Uterus (tissue), 4 donors: ENCODE results near the gene DOCK4. TPM values are rescaled to one million over a fixed set of nuclear protein-coding genes. Genes with fewer than 3 reads are reported as not detected.

Source experiments
- DNase-seq, 2 donors: peaks; one replicate each; pipeline ENCODE4 v3.0.0-alpha.2; 2019 to 2020
- H3K27ac ChIP-seq, 2 donors: fragments of 200-600 bp; sonication (generic); 1 replicate in 1 of 2; 2 replicates in 1 of 2; pipeline ENCODE4 v1.5.1; 2016 to 2018
- H3K27me3 ChIP-seq, 2 donors: fragments of 200-600 bp; sonication (generic); one replicate each; pipeline ENCODE4 v1.5.1; 2018 to 2019; ENCODE audit warnings: control low read depth in 1 of 2
- H3K36me3 ChIP-seq, 2 donors: fragments of 200-600 bp; sonication (generic); one replicate each; pipeline ENCODE4 v1.5.1; 2019; ENCODE audit warnings: control low read depth in 1 of 2
- H3K4me1 ChIP-seq, 2 donors: fragments of 200-600 bp; sonication (generic); one replicate each; pipeline ENCODE4 v1.5.1; 2018 to 2019; ENCODE audit warnings: control low read depth in 1 of 2
- H3K4me3 ChIP-seq, 2 donors: fragments of 200-600 bp; sonication (generic); 1 replicate in 1 of 2; 2 replicates in 1 of 2; pipeline ENCODE4 v1.5.1; 2018 to 2019; ENCODE audit warnings: mild to moderate bottlenecking in 1 of 2
- H3K9me3 ChIP-seq, 2 donors: fragments of 200-600 bp; sonication (generic); one replicate each; pipeline ENCODE4 v1.5.1; 2019; ENCODE audit warnings: control low read depth in 1 of 2
- CTCF ChIP-seq, 4 experiments: fragments of 200-600 bp in 2 of 4; fragments of 450-650 bp in 2 of 4; sonication (generic) in 2 of 4; IDR thresholded peaks; one replicate each; pipeline ENCODE4 v1.5.1; 2016 to 2019; ENCODE audit warnings: antibody characterized with exemption in 4 of 4, mild to moderate bottlenecking in 2 of 4, moderate library complexity in 1 of 4
- POLR2A ChIP-seq, 2 donors: fragments of 450-650 bp; IDR thresholded peaks; one replicate each; pipeline ENCODE4 v1.6.1; 2016; ENCODE audit warnings: antibody characterized with exemption in 2 of 2, mild to moderate bottlenecking in 1 of 2, moderate library complexity in 1 of 2
- intact Hi-C: fragments of 100-400 bp; cut with DNase I; formaldehyde crosslinking; loops from one replicate; pipeline ENCODE4 v1.15.1; 2023; ENCODE audit warnings: low total_unique reads
- total RNA-seq, 4 donors: library from RNA; depleted of rRNA in 3 of 4; stranded (reverse); fragments of >200 nt in 3 of 4; gene quantifications; one replicate each; pipeline versions ENCODE4 v1.1.0 to v1.2.4, GENCODE V29; 2014 to 2023
- donor health status: DM: yes; HTN: yes; CAD: no.

The DOCK4 gene
- total RNA-seq, 4 donors from 2014 or later: 48.8 to 217 (median 72.3) TPM

GRCh38 chr7:111869280-111869679 is 336.9 kb downstream of the DOCK4 start:
- intact Hi-C loops: no loop called here
- H3K36me3 ChIP-seq: no peaks in the 10 kb centered on the region

GRCh38 chr7:111867348-111867931 is 338.8 kb downstream of the DOCK4 start:
- DNase-seq: no peak
- Histone ChIP-seq H3K4me1 (no peaks in the 10 kb centered on the region), H3K27ac (no peak overlapping the region), H3K9me3 (no peaks in the 10 kb centered on the region), H3K36me3 (no peaks in the 10 kb centered on the region), H3K27me3 (no peaks in the 10 kb centered on the region), H3K4me3 (no peak overlapping the region)
- intact Hi-C loops: no loop called here
- TF ChIP-seq CTCF (IDR thresholded peaks at IDR 0.05): no peak
- no peak for TF ChIP-seq POLR2A (IDR thresholded peaks at IDR 0.05)

More at GRCh38 chr7:111869280-111869679, 336.9 kb downstream of the DOCK4 start:
- TF ChIP-seq POLR2A (IDR thresholded peaks at IDR 0.05): no peak
- TF ChIP-seq CTCF (IDR thresholded peaks at IDR 0.05): no peak
- H3K27ac ChIP-seq: no peak overlapping the region
- no peaks in the 10 kb centered on the region for H3K4me1 ChIP-seq
- DNase-seq: no peak
- H3K27me3 ChIP-seq: no peaks in the 10 kb centered on the region
- no peak overlapping the region for H3K4me3 ChIP-seq
- no peaks in the 10 kb centered on the region for H3K9me3 ChIP-seq

DNA sequence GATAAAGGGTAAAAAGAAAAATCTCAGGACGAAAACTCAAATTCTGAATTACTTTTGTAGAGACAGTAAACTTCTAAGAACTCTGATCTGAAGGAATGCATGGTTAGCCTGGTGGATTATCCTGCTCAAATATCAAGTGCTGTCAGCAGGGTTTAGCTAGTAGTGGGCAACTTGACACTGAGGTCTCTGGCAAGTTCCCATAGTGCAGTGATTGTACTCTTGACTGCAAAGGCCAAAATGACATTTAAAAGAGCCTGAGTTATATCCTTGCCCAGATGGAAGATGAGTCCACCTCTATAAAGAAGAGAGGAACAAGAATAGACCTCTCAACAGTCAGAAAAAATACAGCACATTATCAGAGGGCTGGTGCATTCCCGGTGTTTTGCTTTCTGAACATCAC is 339.4 kb downstream of the DOCK4 start:
- Histone ChIP-seq H3K9me3 (no peaks in the 10 kb centered on the region), H3K36me3 (no peaks in the 10 kb centered on the region), H3K4me3 (no peak overlapping the region), H3K27ac (no peak overlapping the region), H3K4me1 (no peaks in the 10 kb centered on the region), H3K27me3 (no peaks in the 10 kb centered on the region)
- intact Hi-C loops: no loop called here
- TF ChIP-seq POLR2A (IDR thresholded peaks at IDR 0.05) (no peak), CTCF (IDR thresholded peaks at IDR 0.05) (no peak)
- DNase-seq: no peak

DNA sequence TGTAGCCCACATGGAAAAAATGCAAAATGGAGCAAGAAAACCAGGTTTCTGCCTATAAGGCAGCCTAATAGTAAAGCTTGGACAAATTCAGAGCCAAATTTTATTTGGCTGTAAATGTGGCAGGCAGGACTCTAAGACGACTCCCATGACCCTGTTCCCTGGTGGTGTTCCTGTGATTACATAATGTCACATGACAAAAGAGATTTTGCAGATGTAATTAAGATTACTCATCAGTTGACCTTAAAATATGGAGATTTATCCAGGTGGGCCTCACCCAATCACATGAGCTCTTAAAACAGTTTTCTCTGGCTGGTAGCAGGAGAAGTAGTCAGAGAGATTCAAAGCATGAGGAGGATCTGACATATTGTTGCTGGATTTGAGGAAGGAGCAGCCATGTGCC is 340.8 kb downstream of the DOCK4 start:
- no peaks in the 10 kb centered on the region for H3K4me1 ChIP-seq
- no peak overlapping the region for H3K4me3 ChIP-seq
- DNase-seq: no peak
- no peak for TF ChIP-seq CTCF (IDR thresholded peaks at IDR 0.05)
- no peak for TF ChIP-seq POLR2A (IDR thresholded peaks at IDR 0.05)
- intact Hi-C loops: no loop called here
- no peaks in the 10 kb centered on the region for H3K36me3 ChIP-seq
- no peaks in the 10 kb centered on the region for H3K27me3 ChIP-seq
- H3K9me3 ChIP-seq: no peaks in the 10 kb centered on the region
- H3K27ac ChIP-seq: no peak overlapping the region

DNA sequence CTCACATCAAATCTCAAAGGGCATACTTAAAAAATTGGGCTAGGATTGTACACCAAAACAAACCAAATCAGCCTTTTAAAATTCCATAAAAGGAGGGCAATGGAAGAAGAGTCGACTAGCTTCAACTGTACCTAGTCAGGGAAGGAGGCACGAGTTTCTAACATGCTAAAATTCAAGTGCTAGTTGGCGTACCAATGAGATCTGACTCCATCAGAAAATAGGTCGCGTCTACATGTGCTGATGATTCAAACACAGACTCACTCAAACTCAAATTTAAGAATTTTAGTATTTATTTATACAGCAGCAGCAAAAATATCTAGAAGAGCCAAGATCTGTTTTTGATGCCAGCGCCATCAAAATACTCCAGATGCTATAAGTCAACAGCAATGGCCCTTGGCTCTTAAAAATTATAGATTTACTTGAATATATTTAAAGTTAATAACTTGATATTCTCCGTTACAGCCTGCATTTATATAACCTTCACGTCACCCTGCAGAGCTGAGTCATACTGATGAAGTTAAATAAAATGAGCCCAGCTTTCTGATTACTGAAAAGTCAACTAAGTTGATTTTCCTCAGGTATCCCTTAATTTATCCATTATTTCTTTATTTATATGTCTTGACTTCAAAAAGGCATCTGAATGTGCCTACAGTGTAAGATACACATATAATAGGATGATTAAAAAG is 341.8 kb downstream of the DOCK4 start:
- H3K27me3 ChIP-seq: no peaks in the 10 kb centered on the region
- intact Hi-C loops: no loop called here
- no peak overlapping the region for H3K4me3 ChIP-seq
- H3K36me3 ChIP-seq: no peaks in the 10 kb centered on the region
- no peaks in the 10 kb centered on the region for H3K4me1 ChIP-seq
- no peak overlapping the region for H3K27ac ChIP-seq
- no peak for DNase-seq
- H3K9me3 ChIP-seq: no peaks in the 10 kb centered on the region
- TF ChIP-seq POLR2A (IDR thresholded peaks at IDR 0.05): no peak
- no peak for TF ChIP-seq CTCF (IDR thresholded peaks at IDR 0.05)
